Cardiac muscle cell (in vitro differentiated cells and primary cell): ENCODE results near the gene MECP2. TPM values are rescaled to one million over a fixed set of nuclear protein-coding genes. Genes with fewer than 3 reads are reported as not detected.

Source experiments
- DNase-seq, 2 donors: peaks; one replicate each; pipeline versions ENCODE4 v3.0.0 to v3.0.0-alpha.2; 2010 to 2017; ENCODE audit warnings: low read depth in 1 of 2, low spot score in 1 of 2
- H3K27ac ChIP-seq: fragments of 200-600 bp; sonication (generic); 2 replicates; pipeline ENCODE4 v1.5.1; 2016
- H3K27me3 ChIP-seq: fragments of 200-600 bp; sonication (generic); 2 replicates; pipeline ENCODE4 v1.6.0; 2016; ENCODE audit warnings: control low read depth
- H3K36me3 ChIP-seq: fragments of 200-600 bp; sonication (generic); 2 replicates; pipeline ENCODE4 v1.5.1; 2016; ENCODE audit warnings: control low read depth
- H3K4me1 ChIP-seq: fragments of 200-600 bp; sonication (generic); 2 replicates; pipeline ENCODE4 v1.8.1; 2017; ENCODE audit warnings: low read depth, mild to moderate bottlenecking, mixed run types
- H3K4me3 ChIP-seq: fragments of 200-600 bp; sonication (generic); 2 replicates; pipeline ENCODE4 v1.5.1; 2016; ENCODE audit warnings: mild to moderate bottlenecking
- H3K9me3 ChIP-seq: fragments of 200-600 bp; sonication (generic); 2 replicates; pipeline ENCODE4 v1.5.1; 2017; ENCODE audit warnings: low read depth, mild to moderate bottlenecking, control low read depth
- CTCF ChIP-seq: IDR thresholded peaks from 2 replicates; pipeline ENCODE4 v1.5.1; 2012; ENCODE audit warnings: low read depth, mild to moderate bottlenecking, low read length
- polyA plus RNA-seq: library from polyadenylated mRNA; unstranded; fragments of >200 nt; fragmentation: Nextera tagmentation; extraction: Ambion mirVana; gene quantifications from 2 replicates; pipeline ENCODE4 v1.2.1, GENCODE V29; 2016
- total RNA-seq: library from RNA; depleted of rRNA; stranded (reverse); fragments of >200 nt; gene quantifications from 2 replicates; pipeline ENCODE4 v1.2.3, GENCODE V29; 2016

The MECP2 gene
- total and polyA plus RNA-seq, 2 experiments from 2014 or later: 17.9 to 64.5 TPM

- no peaks in the 10 kb centered on the region for H3K36me3 ChIP-seq
- H3K4me1 ChIP-seq: peaks cover 5% of the 10 kb centered on the region
- H3K27me3 ChIP-seq: no peaks in the 10 kb centered on the region
- DNase-seq: peak; percentile 18 to 64
- no peak for TF ChIP-seq CTCF
- peak overlapping the region; percentile 93 for H3K27ac ChIP-seq
- H3K9me3 ChIP-seq: no peaks in the 10 kb centered on the region
- no peak overlapping the region for H3K4me3 ChIP-seq
Measured at GRCh38 chrX:154074199-154074598, 23.3 kb downstream of the MECP2 start.

DNA sequence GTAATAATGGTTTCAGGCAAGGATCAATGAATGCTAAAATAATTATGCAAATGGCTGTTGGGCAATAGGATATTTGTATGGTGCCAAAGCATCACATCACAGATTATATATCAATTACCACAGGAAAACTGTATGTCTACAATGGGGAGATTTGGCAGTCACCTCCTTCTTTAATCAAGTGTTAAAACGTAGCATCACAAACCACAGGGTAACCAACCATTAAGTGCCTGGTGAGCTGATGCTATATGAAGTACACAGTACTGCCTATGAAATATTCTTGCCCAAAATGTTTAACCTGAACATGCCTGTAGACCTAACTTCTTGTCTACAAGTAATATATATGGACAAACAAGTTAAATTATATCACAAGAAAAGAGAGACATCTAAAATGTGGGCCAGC is 25.3 kb downstream of the MECP2 start:
- no peak for DNase-seq
- no peak overlapping the region for H3K4me3 ChIP-seq
- H3K4me1 ChIP-seq: peaks cover 5% of the 10 kb centered on the region
- H3K36me3 ChIP-seq: no peaks in the 10 kb centered on the region
- no peaks in the 10 kb centered on the region for H3K9me3 ChIP-seq
- no peak overlapping the region for H3K27ac ChIP-seq
- no peaks in the 10 kb centered on the region for H3K27me3 ChIP-seq
- TF ChIP-seq CTCF: no peak

GRCh38 chrX:154068560-154068959 is 29.0 kb downstream of the MECP2 start:
- Histone ChIP-seq H3K4me1 (no peaks in the 10 kb centered on the region), H3K27me3 (no peaks in the 10 kb centered on the region), H3K9me3 (no peaks in the 10 kb centered on the region), H3K4me3 (no peak overlapping the region), H3K36me3 (no peaks in the 10 kb centered on the region), H3K27ac (no peak overlapping the region)
- no peak for TF ChIP-seq CTCF
- DNase-seq: no peak

GRCh38 chrX:154064637-154065435 is 32.7 kb downstream of the MECP2 start:
- no peaks in the 10 kb centered on the region for H3K9me3 ChIP-seq
- no peaks in the 10 kb centered on the region for H3K36me3 ChIP-seq
- H3K4me3 ChIP-seq: no peak overlapping the region
- H3K27ac ChIP-seq: peak overlapping the region; percentile 66
- no peaks in the 10 kb centered on the region for H3K27me3 ChIP-seq
- peak in 1 of 2 donors; percentile 3 for DNase-seq
- TF ChIP-seq CTCF: no peak
- H3K4me1 ChIP-seq: no peaks in the 10 kb centered on the region

- Histone ChIP-seq H3K4me3 (no peak overlapping the region), H3K27ac (no peak overlapping the region), H3K27me3 (no peaks in the 10 kb centered on the region), H3K9me3 (no peaks in the 10 kb centered on the region), H3K4me1 (no peaks in the 10 kb centered on the region), H3K36me3 (no peaks in the 10 kb centered on the region)
- no peak for DNase-seq
- TF ChIP-seq CTCF: no peak
Measured at GRCh38 chrX:154063234-154063633, 34.3 kb downstream of the MECP2 start.
